ENCODE results near the gene NDUFB10.

DNA sequence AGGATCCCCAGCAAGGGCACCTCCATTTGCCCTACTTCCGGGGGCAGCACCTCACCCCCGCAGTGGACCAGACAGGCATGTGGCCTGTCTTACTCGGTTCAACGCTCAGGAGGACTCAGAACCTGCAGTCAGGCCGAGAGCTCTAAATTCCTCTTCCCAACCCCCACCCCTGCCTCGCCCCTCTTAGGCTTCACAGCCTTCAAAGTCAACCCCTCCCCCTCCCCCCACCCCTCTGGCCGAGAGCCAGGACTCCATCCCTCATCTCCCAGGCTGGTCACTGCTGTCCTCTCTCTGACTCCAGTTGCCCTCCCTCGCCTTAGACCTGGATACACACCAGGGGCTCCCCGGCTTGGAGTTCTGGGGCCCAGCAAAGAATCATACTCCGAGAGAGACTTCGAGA lies 33.1 kb upstream of the NDUFB10 start:
- TF ChIP-seq, protein P1, sequence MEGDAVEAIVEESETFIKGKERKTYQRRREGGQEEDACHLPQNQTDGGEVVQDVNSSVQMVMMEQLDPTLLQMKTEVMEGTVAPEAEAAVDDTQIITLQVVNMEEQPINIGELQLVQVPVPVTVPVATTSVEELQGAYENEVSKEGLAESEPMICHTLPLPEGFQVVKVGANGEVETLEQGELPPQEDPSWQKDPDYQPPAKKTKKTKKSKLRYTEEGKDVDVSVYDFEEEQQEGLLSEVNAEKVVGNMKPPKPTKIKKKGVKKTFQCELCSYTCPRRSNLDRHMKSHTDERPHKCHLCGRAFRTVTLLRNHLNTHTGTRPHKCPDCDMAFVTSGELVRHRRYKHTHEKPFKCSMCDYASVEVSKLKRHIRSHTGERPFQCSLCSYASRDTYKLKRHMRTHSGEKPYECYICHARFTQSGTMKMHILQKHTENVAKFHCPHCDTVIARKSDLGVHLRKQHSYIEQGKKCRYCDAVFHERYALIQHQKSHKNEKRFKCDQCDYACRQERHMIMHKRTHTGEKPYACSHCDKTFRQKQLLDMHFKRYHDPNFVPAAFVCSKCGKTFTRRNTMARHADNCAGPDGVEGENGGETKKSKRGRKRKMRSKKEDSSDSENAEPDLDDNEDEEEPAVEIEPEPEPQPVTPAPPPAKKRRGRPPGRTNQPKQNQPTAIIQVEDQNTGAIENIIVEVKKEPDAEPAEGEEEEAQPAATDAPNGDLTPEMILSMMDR (IDR thresholded peaks at IDR 0.05) = no peak
- no peak for TF ChIP-seq POLR2A (IDR thresholded peaks at IDR 0.05)
